Lower leg skin (tissue), 3 donors: ENCODE measurements around the gene VTI1A.

Experiments
- POLR2A ChIP-seq, 2 donors: fragments of 450-650 bp; IDR thresholded peaks; one replicate each; pipeline ENCODE4 v1.6.1; 2016 to 2017; ENCODE audit warnings: antibody characterized with exemption in 2 of 2, mild to moderate bottlenecking in 1 of 2, moderate library complexity in 1 of 2
- TF ChIP-seq, protein P1 (sequence below), 3 donors: fragments of 450-650 bp; IDR thresholded peaks; one replicate each; pipeline ENCODE4 v1.5.1; 2016; ENCODE audit warnings: antibody characterized with exemption in 3 of 3, mild to moderate bottlenecking in 3 of 3, moderate library complexity in 2 of 3

DNA sequence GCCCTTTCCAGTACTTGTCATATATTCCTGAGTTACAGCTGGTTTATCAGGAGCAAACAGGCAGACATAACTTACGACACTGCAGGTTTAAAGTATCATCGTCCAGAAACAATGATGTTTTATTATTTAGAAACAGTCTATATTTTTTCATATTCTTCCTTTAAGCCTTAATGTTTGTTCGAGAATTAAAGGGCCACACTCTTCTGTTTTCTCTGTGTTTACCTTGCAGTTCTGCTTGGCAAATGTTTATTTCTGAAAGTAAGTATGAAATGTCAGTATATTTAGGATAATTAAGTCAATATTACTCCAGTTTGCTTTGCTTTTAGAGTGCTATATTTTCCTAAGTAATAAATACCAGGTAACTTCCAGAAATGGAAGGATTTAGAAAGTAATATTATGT, 115.1 kb downstream of the VTI1A start:
- no peak for TF ChIP-seq POLR2A (IDR thresholded peaks at IDR 0.05)
- TF ChIP-seq, protein P1, sequence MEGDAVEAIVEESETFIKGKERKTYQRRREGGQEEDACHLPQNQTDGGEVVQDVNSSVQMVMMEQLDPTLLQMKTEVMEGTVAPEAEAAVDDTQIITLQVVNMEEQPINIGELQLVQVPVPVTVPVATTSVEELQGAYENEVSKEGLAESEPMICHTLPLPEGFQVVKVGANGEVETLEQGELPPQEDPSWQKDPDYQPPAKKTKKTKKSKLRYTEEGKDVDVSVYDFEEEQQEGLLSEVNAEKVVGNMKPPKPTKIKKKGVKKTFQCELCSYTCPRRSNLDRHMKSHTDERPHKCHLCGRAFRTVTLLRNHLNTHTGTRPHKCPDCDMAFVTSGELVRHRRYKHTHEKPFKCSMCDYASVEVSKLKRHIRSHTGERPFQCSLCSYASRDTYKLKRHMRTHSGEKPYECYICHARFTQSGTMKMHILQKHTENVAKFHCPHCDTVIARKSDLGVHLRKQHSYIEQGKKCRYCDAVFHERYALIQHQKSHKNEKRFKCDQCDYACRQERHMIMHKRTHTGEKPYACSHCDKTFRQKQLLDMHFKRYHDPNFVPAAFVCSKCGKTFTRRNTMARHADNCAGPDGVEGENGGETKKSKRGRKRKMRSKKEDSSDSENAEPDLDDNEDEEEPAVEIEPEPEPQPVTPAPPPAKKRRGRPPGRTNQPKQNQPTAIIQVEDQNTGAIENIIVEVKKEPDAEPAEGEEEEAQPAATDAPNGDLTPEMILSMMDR (IDR thresholded peaks at IDR 0.05), result no peak
